Activated CD4-positive, alpha-beta memory T cell treated with anti-CD3 and anti-CD28 coated beads for 36 hours (primary cell): ENCODE data around the gene AKR1C2. TPM values are rescaled to one million over a fixed set of nuclear protein-coding genes. Genes with fewer than 3 reads are reported as not detected.
"Not testable (repeated sequence)": the region's sequence is repeated elsewhere in the genome, so short reads cannot be mapped to it uniquely, and the experiment has no call there.

Experiments
- CTCF ChIA-PET: fragments of 350-600 bp; sonication (Branson Sonifier 250); formaldehyde crosslinking; loops from one replicate; lab custom pipeline; 2021; ENCODE audit warnings: antibody characterized with exemption, inconsistent platforms; lab: Charles Lee
- POLR2A ChIA-PET: fragments of 350-600 bp; sonication (Branson Sonifier 250); formaldehyde crosslinking; loops from one replicate; lab custom pipeline; 2021; ENCODE audit warnings: antibody characterized with exemption; lab: Charles Lee
- DNase-seq: peaks from one replicate; pipeline ENCODE4 v3.0.0-alpha.2; 2020
- H3K27ac Mint-ChIP-seq: one replicate; pipeline ENCODE4 v1.8.0; 2021; ENCODE audit warnings: mixed read lengths
- H3K27me3 Mint-ChIP-seq: one replicate; pipeline ENCODE4 v1.8.0; 2021; ENCODE audit warnings: mixed read lengths
- H3K36me3 Mint-ChIP-seq: one replicate; pipeline ENCODE4 v1.8.0; 2021; ENCODE audit warnings: mixed read lengths
- H3K4me1 Mint-ChIP-seq: one replicate; pipeline ENCODE4 v1.8.0; 2021; ENCODE audit warnings: low read depth, mixed read lengths
- H3K4me3 Mint-ChIP-seq: one replicate; pipeline ENCODE4 v1.8.0; 2021; ENCODE audit warnings: mild to moderate bottlenecking, mixed read lengths
- H3K9me3 Mint-ChIP-seq: one replicate; pipeline ENCODE4 v1.8.0; 2021; ENCODE audit warnings: mixed read lengths
- intact Hi-C: fragments of 100-400 bp; cut with micrococcal nuclease; formaldehyde crosslinking; loops from one replicate; pipeline ENCODE4 v1.15.1; 2023
- total RNA-seq, 2 experiments: library from RNA; stranded (reverse); gene quantifications; one replicate each; pipeline ENCODE4 v1.2.3, GENCODE V29; 2021

Gene AKR1C2
- total RNA-seq, 2 experiments from 2014 or later, result 0.17 TPM; not detected in 1

GRCh38 chr10:4981722-4982471 is 21.8 kb downstream of the AKR1C2 start:
- ChIA-PET CTCF (interaction anchor here (0.9 to 5.1 kb wide), 4 partner anchors 132 to 328 kb away, joined by 3 to 55 read pairs (median 3); no protein-coding TSS in a partner anchor), POLR2A (no interaction called here)
- Mint-ChIP-seq H3K27me3 (peaks cover 5% of the 10 kb centered on the region), H3K9me3 (no peaks in the 10 kb centered on the region), H3K4me1 (no peaks in the 10 kb centered on the region), H3K4me3 (no peak overlapping the region), H3K36me3 (no peaks in the 10 kb centered on the region), H3K27ac (no peak overlapping the region)
- DNase-seq, result no peak
- intact Hi-C loops, result loop anchor here (1.0 kb wide), 1 partner anchor 133 kb away; no protein-coding TSS in a partner anchor

GRCh38 chr10:4980793-4981192 is 22.9 kb downstream of the AKR1C2 start:
- no peaks in the 10 kb centered on the region for H3K4me1 Mint-ChIP-seq
- H3K9me3 Mint-ChIP-seq, result no peaks in the 10 kb centered on the region
- intact Hi-C loops, result no loop called here
- H3K4me3 Mint-ChIP-seq, result no peak overlapping the region
- peaks cover 4% of the 10 kb centered on the region for H3K27me3 Mint-ChIP-seq
- CTCF ChIA-PET, result interaction anchor here (1.0 kb wide), 1 partner anchor 162 kb away, joined by 3 read pairs; no protein-coding TSS in a partner anchor
- no peak overlapping the region for H3K27ac Mint-ChIP-seq
- no peak for DNase-seq
- POLR2A ChIA-PET, result no interaction called here
- H3K36me3 Mint-ChIP-seq, result peaks cover 1% of the 10 kb centered on the region

- intact Hi-C loops, result no loop called here
- POLR2A ChIA-PET, result no interaction called here
Observed at GRCh38 chr10:4978870-4979269, 24.8 kb downstream of the AKR1C2 start.

GRCh38 chr10:4977025-4977424 is 26.6 kb downstream of the AKR1C2 start:
- peaks cover 1% of the 10 kb centered on the region for H3K36me3 Mint-ChIP-seq
- no peaks in the 10 kb centered on the region for H3K9me3 Mint-ChIP-seq
- no peak overlapping the region for H3K27ac Mint-ChIP-seq
- H3K27me3 Mint-ChIP-seq, result peaks cover 1% of the 10 kb centered on the region
- ChIA-PET CTCF (no interaction called here), POLR2A (no interaction called here)
- no peak overlapping the region for H3K4me3 Mint-ChIP-seq
- intact Hi-C loops, result no loop called here
- DNase-seq, result no peak
- no peaks in the 10 kb centered on the region for H3K4me1 Mint-ChIP-seq

More at GRCh38 chr10:4978870-4979269, 24.8 kb downstream of the AKR1C2 start:
- no peak overlapping the region for H3K4me3 Mint-ChIP-seq
- H3K9me3 Mint-ChIP-seq, result no peaks in the 10 kb centered on the region
- H3K27me3 Mint-ChIP-seq, result peaks cover 1% of the 10 kb centered on the region
- no peak overlapping the region for H3K27ac Mint-ChIP-seq
- CTCF ChIA-PET, result interaction anchor here (0.9 kb wide), 2 partner anchors 129 to 164 kb away, joined by 3 to 4 read pairs; no protein-coding TSS in a partner anchor
- no peak for DNase-seq
- peaks cover 1% of the 10 kb centered on the region for H3K36me3 Mint-ChIP-seq
- no peaks in the 10 kb centered on the region for H3K4me1 Mint-ChIP-seq

GRCh38 chr10:4974400-4974799 is 29.3 kb downstream of the AKR1C2 start:
- H3K9me3 Mint-ChIP-seq, intact Hi-C loops, H3K36me3 Mint-ChIP-seq, H3K4me3 Mint-ChIP-seq, DNase-seq, H3K27ac Mint-ChIP-seq, H3K4me1 Mint-ChIP-seq, H3K27me3 Mint-ChIP-seq, POLR2A ChIA-PET, CTCF ChIA-PET: not testable (repeated sequence)

GRCh38 chr10:4973294-4973693 is 30.4 kb downstream of the AKR1C2 start:
- DNase-seq, POLR2A ChIA-PET, H3K27me3 Mint-ChIP-seq, intact Hi-C loops, H3K36me3 Mint-ChIP-seq, H3K4me3 Mint-ChIP-seq, H3K9me3 Mint-ChIP-seq, CTCF ChIA-PET, H3K4me1 Mint-ChIP-seq, H3K27ac Mint-ChIP-seq: not testable (repeated sequence)

- H3K36me3 Mint-ChIP-seq, CTCF ChIA-PET, H3K4me3 Mint-ChIP-seq, H3K4me1 Mint-ChIP-seq, H3K9me3 Mint-ChIP-seq, intact Hi-C loops, H3K27me3 Mint-ChIP-seq, DNase-seq, H3K27ac Mint-ChIP-seq, POLR2A ChIA-PET: not testable (repeated sequence)
Observed at GRCh38 chr10:4972369-4973142, 31.1 kb downstream of the AKR1C2 start.

GRCh38 chr10:4970362-4970761 is 33.3 kb downstream of the AKR1C2 start:
- H3K27me3 Mint-ChIP-seq, H3K27ac Mint-ChIP-seq, CTCF ChIA-PET, H3K36me3 Mint-ChIP-seq, DNase-seq, H3K4me3 Mint-ChIP-seq, H3K4me1 Mint-ChIP-seq, H3K9me3 Mint-ChIP-seq, POLR2A ChIA-PET, intact Hi-C loops: not testable (repeated sequence)

GRCh38 chr10:4969289-4969688 is 34.4 kb downstream of the AKR1C2 start:
- H3K9me3 Mint-ChIP-seq, H3K27ac Mint-ChIP-seq, H3K27me3 Mint-ChIP-seq, DNase-seq, H3K4me3 Mint-ChIP-seq, POLR2A ChIA-PET, H3K4me1 Mint-ChIP-seq, intact Hi-C loops, H3K36me3 Mint-ChIP-seq, CTCF ChIA-PET: not testable (repeated sequence)

- H3K4me3 Mint-ChIP-seq, H3K27me3 Mint-ChIP-seq, H3K9me3 Mint-ChIP-seq, H3K36me3 Mint-ChIP-seq, H3K4me1 Mint-ChIP-seq, CTCF ChIA-PET, POLR2A ChIA-PET, H3K27ac Mint-ChIP-seq, intact Hi-C loops, DNase-seq: not testable (repeated sequence)
Observed at GRCh38 chr10:4967189-4967588, 36.5 kb downstream of the AKR1C2 start.

- H3K4me1 Mint-ChIP-seq, H3K36me3 Mint-ChIP-seq, POLR2A ChIA-PET, H3K9me3 Mint-ChIP-seq, CTCF ChIA-PET, H3K27ac Mint-ChIP-seq, H3K27me3 Mint-ChIP-seq, DNase-seq, H3K4me3 Mint-ChIP-seq, intact Hi-C loops: not testable (repeated sequence)
Observed at GRCh38 chr10:4965763-4966162, 37.9 kb downstream of the AKR1C2 start.

- CTCF ChIA-PET, H3K4me3 Mint-ChIP-seq, H3K27ac Mint-ChIP-seq, DNase-seq, H3K36me3 Mint-ChIP-seq, POLR2A ChIA-PET, H3K27me3 Mint-ChIP-seq, H3K9me3 Mint-ChIP-seq, H3K4me1 Mint-ChIP-seq, intact Hi-C loops: not testable (repeated sequence)
Observed at GRCh38 chr10:4963815-4964154, 39.9 kb downstream of the AKR1C2 start.
